ENCODE data around the gene CHD2. TPM values are rescaled to one million over a fixed set of nuclear protein-coding genes. Genes with fewer than 3 reads are reported as not detected.

CHD2 gene
- total RNA-seq, 1 experiment from 2014 or later: 101 TPM

GRCh38 chr15:93063796-93064690 is 163.9 kb downstream of the CHD2 start:
- peaks cover 84% of the 10 kb centered on the region for H3K4me1 Mint-ChIP-seq
- ATAC-seq (no peak), DNase-seq (ENCODE audit: low spot score) (no peak)
- ChIA-PET POLR2A (no interaction called here), CTCF (interaction anchor here (1.3 kb wide), 1 partner anchor 24 kb away, joined by 4 read pairs; no protein-coding TSS in a partner anchor)
- no peak for TF ChIP-seq SMAD4 (CRISPR knock-in tag; IDR thresholded peaks at IDR 0.05)
- H3K36me3 Mint-ChIP-seq: peaks cover 11% of the 10 kb centered on the region
- no peaks in the 10 kb centered on the region for H3K9me3 Mint-ChIP-seq
- peak overlapping the region; percentile 100 for H3K27ac Mint-ChIP-seq
- H3K4me3 Mint-ChIP-seq: no peak overlapping the region
- H3K27me3 Mint-ChIP-seq (ENCODE audit: low read depth): no peaks in the 10 kb centered on the region

GRCh38 chr15:93065641-93066045 is 165.5 kb downstream of the CHD2 start:
- Mint-ChIP-seq H3K27ac (no peak overlapping the region), H3K36me3 (peaks cover 13% of the 10 kb centered on the region), H3K4me3 (no peak overlapping the region), H3K4me1 (peaks cover 83% of the 10 kb centered on the region), H3K9me3 (no peaks in the 10 kb centered on the region), H3K27me3 (ENCODE audit: low read depth) (no peaks in the 10 kb centered on the region)
- no peak for TF ChIP-seq ZBTB21 (CRISPR knock-in tag; IDR thresholded peaks at IDR 0.05; ENCODE audit: borderline replicate concordance)
- POLR2A ChIA-PET: interaction anchor here (0.6 kb wide), 1 partner anchor 54 kb away, joined by 3 read pairs; no protein-coding TSS in a partner anchor
- ATAC-seq (no peak), DNase-seq (ENCODE audit: low spot score) (no peak)
- CTCF ChIA-PET: interaction anchor here (1.0 kb wide), 1 partner anchor 23 kb away, joined by 6 read pairs; no protein-coding TSS in a partner anchor

GRCh38 chr15:93066224-93066681 is 166.1 kb downstream of the CHD2 start:
- POLR2A ChIA-PET: no interaction called here
- Mint-ChIP-seq H3K9me3 (no peaks in the 10 kb centered on the region), H3K27ac (no peak overlapping the region), H3K36me3 (peaks cover 13% of the 10 kb centered on the region), H3K4me1 (peaks cover 83% of the 10 kb centered on the region), H3K4me3 (no peak overlapping the region), H3K27me3 (ENCODE audit: low read depth) (no peaks in the 10 kb centered on the region)
- ATAC-seq: no peak
- TF ChIP-seq AR (CRISPR knock-in tag; IDR thresholded peaks at IDR 0.05) (no peak), ATF3 (CRISPR knock-in tag; conservative IDR thresholded peaks at IDR 0.05) (no peak), NFE2L1 (CRISPR knock-in tag; IDR thresholded peaks at IDR 0.05) (no peak), ZBTB43 (CRISPR knock-in tag; IDR thresholded peaks at IDR 0.05) (no peak)
- DNase-seq (ENCODE audit: low spot score): no peak
- CTCF ChIA-PET: interaction anchor here (0.5 kb wide), 1 partner anchor 555 kb away, joined by 3 read pairs; no protein-coding TSS in a partner anchor

GRCh38 chr15:93066834-93067648 is 166.9 kb downstream of the CHD2 start:
- DNase-seq (ENCODE audit: low spot score) (no peak), ATAC-seq (no peak)
- TF ChIP-seq SMAD3 (CRISPR knock-in tag; IDR thresholded peaks at IDR 0.05; ENCODE audit: borderline replicate concordance) (no peak), SP1 (CRISPR knock-in tag; conservative IDR thresholded peaks at IDR 0.05) (no peak), ERG (CRISPR knock-in tag; IDR thresholded peaks at IDR 0.05) (no peak), CBFB (CRISPR knock-in tag; IDR thresholded peaks at IDR 0.05; ENCODE audit: low read depth) (no peak), CREM (CRISPR knock-in tag; IDR thresholded peaks at IDR 0.05) (no peak), TEAD4 (CRISPR knock-in tag; IDR thresholded peaks at IDR 0.05) (no peak)
- no peak overlapping the region for H3K4me3 Mint-ChIP-seq
- peaks cover 82% of the 10 kb centered on the region for H3K4me1 Mint-ChIP-seq
- ChIA-PET POLR2A (no interaction called here), CTCF (interaction anchor here (1.0 kb wide), 1 partner anchor 20 kb away, joined by 3 read pairs; no protein-coding TSS in a partner anchor)
- no peak overlapping the region for H3K27ac Mint-ChIP-seq
- peaks cover 13% of the 10 kb centered on the region for H3K36me3 Mint-ChIP-seq
- H3K27me3 Mint-ChIP-seq (ENCODE audit: low read depth): no peaks in the 10 kb centered on the region
- no peaks in the 10 kb centered on the region for H3K9me3 Mint-ChIP-seq

All from WTC11 (cell line).